ENCODE data around the gene MRGPRF.
A peak's percentile ranks its signal among the peaks of the same experiment; 100 is the strongest.

Gene MRGPRF

DNA sequence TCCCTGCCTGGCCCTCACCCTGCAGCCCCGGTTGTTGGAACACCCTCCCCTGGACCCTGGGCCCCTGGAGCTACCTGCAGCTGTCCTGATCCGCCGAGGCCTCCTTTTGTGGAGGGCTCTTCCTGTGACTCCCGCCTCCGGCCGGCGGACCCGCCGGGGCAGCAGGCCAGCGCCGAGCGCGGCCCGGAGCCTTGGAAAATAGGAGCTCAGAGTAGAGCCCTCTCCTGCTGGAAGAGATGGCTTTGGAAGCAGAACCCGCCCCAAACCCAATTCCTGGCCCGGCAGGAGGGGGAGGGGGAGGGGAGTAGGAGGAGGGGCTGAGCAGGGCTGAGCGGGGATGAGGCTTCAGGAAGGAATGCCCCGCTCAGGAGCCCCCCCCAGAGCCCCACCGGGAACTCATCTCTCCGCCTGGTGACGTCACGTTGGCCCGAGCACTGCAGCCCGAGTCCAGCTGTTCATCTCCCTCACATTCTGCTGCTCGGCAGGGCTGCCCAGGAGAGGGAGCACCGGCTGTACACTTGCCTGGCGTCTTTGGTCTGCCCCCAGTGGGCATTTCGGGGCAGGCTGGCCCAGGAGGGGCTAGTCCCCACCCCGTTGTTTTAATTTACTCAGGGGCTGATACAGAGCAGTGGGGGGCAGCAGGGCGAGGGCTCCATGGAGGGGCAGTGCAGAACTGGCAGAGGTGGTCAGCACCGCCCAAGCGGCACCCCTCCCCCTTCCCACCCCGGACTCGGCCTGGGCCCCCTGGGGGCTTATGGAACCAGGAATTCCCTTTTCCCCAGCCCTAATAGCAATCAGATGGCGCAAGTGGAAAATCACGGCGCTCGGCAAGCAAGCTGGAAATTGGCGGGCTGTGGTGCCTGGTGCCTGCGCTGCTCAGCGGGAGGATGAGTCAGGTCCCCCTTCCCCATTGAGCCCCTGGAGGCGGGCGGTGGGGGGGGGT, at the start of gene MRGPRF:
TSS of gene MRGPRF (minus strand) at position 238 of the 943 bp plus-strand sequence. CDS start 3,345 bp downstream, outside the sequence.
- DNase-seq, result peak in 7 of 10 donors; percentile 33 to 94 (median 66)
- intact Hi-C loops (cut with DNase I), result no loop called here

DNA sequence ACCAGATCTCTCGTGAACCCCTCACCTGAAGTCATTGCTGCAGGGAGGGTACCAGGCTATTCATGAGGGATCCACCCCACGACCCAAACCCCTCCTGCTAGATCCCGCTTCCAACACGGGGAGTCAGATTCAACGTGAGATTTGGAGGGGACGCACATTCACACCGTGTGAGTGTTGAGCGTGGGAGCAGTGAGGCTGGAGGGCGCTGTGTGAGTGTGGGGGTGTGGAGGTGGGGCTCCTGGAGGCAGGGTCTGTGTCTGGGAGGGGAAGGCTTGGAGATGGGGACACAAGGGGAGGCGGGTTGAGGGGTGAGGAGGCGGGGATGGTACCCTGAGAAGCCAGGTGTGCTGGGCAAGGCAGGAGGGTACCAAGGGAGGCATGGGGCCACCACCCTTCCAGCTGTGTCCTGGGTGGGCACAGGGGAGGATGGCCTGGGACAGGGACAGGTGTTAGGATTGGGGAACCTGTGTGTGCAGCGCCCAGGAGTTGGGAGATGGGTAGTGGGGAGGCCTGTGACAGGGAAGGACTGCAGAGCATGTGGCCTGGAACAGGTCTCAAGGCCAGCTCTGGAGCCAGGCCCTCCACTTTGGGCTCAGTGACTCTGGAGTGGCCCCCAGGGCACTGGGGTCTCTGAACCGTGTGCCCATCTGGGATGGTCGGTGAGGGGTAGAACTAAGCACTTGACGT, 49.3 kb upstream of the MRGPRF start:
- intact Hi-C loops (cut with DNase I), result no loop called here
- DNase-seq, result peak in 1 of 10 donors; percentile 18

DNA sequence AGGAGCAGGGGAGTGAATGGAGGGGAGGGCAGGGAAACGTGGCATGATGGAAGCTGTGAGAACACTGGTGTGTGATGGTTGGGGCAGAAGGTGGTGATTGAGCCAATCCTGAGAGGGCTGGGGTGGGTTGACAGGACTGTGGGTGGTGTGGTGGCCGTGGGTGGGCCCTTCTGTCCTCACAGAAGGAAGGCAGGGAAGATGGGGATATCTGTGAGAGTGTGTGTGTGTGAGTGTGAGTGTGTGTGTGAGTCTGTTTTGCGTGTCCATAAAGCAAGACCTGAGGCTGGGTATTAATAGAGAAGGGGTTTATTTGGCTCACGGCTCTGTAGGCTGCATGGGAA, 48.6 kb upstream of the MRGPRF start:
- DNase-seq, result no peak
- intact Hi-C loops (cut with DNase I), result no loop called here

GRCh38 chr11:69060806-69061712, 48.0 kb upstream of the MRGPRF start:
- no peak for DNase-seq
- intact Hi-C loops (cut with DNase I), result no loop called here

DNA sequence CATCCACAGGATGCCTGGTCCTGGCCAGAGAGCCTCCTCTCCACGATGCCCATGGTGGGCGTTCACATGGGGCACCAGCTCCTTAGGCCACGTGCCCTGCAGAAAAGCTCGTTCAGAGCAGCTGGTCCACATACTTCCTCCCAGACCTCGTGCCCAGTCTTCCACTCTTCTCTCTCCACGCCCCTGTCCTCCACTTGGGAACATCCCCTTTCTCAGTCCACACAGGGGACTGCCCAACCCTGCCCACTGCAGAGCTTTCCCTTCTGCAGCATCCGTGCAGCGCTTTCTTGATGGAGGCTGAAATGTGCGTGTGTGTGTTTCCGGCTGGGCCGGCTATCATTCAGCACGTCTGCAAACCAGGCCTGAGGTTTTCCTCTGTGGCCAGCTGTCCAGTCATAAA, 46.9 kb upstream of the MRGPRF start:
- intact Hi-C loops (cut with DNase I), result no loop called here
- DNase-seq, result no peak

DNA sequence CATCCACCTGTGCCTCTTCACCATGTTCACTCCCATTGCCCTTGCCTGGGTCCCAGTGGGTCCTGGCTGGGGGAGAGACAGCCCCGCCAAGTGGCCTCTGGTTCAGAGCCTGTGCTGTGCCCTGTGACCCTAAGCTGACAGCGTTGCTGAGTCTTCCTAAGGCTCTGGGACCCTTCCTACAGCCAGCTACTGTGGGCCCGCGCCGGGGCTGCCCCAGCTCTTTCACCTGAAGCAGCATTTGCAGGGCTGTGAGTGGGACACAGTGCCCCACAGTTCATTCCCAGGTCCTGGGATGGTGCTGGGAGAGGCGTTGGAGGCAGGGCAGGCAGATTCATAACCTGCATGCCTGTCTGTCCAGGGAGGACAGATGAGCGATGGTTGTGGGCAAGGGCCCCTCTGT, 46.4 kb upstream of the MRGPRF start:
- DNase-seq, result no peak
- intact Hi-C loops (cut with DNase I), result no loop called here

GRCh38 chr11:69058511-69059270, 45.6 kb upstream of the MRGPRF start:
- DNase-seq, result no peak
- intact Hi-C loops (cut with DNase I), result no loop called here

DNA sequence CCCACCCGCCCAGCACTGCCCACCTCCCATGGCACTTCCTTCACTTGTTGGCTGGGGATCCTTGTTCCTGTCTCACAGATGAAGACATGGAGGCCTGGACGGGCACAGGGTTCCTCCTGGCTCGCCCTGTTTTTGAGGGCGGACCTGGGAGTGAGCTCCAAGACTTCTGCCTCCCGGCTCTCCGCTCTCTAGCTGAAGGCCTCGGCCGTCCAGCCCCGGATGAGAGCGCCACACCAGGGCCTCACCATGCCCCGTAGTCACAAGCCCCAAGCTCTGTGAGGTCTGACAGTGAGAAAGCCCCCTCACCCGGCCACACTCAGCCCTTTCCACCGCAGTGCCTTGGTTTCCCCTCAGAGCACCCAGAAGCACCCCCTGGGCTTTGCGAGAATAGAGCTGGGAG, 44.8 kb upstream of the MRGPRF start:
- no peak for DNase-seq
- intact Hi-C loops (cut with DNase I), result no loop called here

DNA sequence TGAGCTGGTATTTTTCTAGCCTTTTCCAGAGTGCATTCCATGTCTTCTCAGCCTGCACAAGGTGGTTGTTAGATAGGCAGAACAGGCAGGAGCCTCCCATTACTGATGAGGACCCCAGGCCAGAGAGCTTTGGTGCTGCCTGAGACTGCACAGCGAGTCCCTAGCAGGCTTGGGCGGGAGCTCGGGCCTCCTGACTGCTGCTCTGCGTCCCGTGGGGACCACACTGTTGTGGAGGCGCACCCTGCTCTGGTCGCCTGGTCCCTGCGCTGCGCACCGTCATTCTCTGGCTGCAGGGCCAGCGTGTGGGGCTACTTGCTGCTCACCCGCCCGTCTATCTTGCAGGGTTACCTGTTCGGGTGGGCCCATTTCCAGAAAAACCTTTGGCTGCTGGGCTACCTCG, 44.2 kb upstream of the MRGPRF start:
- no peak for DNase-seq

GRCh38 chr11:69055598-69056516, 42.8 kb upstream of the MRGPRF start:
- peak; percentile 32 to 95 (median 60) for DNase-seq
- intact Hi-C loops (cut with DNase I), result no loop called here

More for the DNA sequence above, 44.2 kb upstream of the MRGPRF start:
- intact Hi-C loops (cut with DNase I), result no loop called here

- peak in 2 of 10 donors; percentile 55 to 72 for DNase-seq
- intact Hi-C loops (cut with DNase I), result no loop called here
Observed at GRCh38 chr11:69055212-69055586, 42.2 kb upstream of the MRGPRF start.

GRCh38 chr11:69054397-69055211, 41.6 kb upstream of the MRGPRF start:
- DNase-seq, result peak in 3 of 10 donors; percentile 14 to 64 (median 59)
- intact Hi-C loops (cut with DNase I), result no loop called here

DNA sequence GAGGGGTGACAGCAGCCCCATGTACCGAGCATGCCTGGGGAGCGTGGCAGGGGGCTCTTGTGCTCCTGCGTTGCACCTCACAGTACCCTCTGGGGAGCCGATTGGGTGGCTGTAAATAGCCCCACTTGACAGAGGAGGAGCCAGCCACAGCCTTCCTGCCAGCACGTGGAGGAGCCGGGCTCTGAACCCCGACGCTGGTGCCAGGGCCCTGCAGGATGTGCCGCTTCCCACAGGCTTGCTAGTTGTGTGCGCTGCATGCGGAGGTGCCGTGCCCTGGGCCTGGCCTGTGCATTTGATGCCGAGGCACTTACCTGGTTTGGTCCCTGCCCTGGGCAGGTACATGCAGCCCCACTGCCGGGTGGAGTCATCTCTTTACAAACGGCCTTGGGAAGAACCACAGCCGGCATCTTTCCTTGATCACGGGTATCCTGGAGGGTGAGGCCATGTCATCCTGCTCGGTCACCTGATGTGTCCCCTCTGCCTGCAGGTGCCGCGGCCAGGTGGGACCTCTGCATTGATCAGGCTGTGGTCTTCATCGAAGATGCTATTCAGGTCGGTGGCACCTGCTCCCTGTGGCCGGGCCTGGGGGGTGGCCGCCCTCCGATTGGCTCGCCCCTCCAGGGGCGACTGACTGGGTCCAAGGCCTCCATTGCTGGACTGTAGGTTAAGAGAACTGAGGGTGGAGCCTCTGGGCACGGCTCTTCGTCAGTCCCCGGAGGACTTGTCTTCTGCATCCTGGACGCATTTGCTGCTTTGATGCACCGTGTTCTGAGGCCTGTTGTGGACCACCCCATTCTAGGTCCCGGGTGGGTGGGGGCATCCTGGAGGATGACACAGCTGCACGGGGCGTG, 40.7 kb upstream of the MRGPRF start:
- intact Hi-C loops (cut with DNase I), result no loop called here
- DNase-seq, result peak in 2 of 10 donors; percentile 77 to 86

GRCh38 chr11:69053169-69053477, 40.1 kb upstream of the MRGPRF start:
- intact Hi-C loops (cut with DNase I), result no loop called here
- DNase-seq, result peak in 1 of 10 donors; percentile 78

DNA sequence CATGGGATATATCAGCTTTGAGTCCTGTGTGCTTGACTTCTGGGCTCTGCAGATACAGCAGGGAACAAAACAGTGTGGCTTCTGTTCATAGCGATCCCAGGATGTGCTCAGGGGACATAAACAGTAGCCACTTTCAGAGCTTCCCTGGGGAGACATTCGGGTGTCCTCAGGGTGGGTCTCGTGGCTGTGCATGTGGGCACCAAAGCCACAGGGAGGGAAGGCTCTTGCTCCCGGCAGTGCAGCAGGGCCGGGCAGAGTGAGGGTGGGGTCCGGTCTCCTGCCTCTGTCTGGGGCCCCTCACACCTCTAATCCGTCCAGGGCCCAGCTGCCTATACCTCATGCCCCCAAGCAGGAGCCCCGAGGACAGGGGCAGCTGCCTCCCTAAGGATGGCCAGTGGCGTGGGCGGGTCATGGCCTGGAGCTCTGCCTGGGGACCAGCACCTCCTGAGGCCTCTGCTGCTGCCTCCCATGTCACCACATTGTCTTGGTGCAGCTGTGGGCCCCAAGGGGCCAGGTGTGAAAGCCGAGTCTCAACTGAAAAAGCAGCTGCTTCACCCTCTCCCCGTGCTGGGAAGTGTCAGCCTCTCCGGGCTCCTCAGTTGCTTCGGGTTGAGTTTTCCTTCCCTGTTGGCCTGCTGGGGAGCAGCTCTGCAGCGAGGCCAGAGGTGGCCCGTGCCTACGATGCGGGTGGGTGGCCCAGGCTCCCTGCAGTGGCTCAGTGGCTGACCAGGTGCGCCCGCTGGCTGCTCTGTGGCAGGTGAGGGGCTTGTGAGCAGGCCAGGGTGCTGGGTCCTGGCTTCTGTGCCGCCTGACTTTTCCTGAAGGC, 39.5 kb upstream of the MRGPRF start:
- intact Hi-C loops (cut with DNase I), result no loop called here

More for the DNA sequence above, 39.5 kb upstream of the MRGPRF start:
- DNase-seq, result peak in 2 of 10 donors; percentile 82 to 84
